Natural killer cell (primary cell): ENCODE results near the gene SF3A1. TPM values are rescaled to one million over a fixed set of nuclear protein-coding genes. Genes with fewer than 3 reads are reported as not detected.
A peak's percentile ranks its signal among the peaks of the same experiment; 100 is the strongest.

Experiments used
- ATAC-seq, 3 donors: fragments of 150-1000 bp in 2 of 3; fragments of 200-7000 bp in 1 of 3; cut with Tn5 transposase; 1 replicate in 1 of 3; 2 replicates in 2 of 3; pipeline ENCODE4 v1.10.0; 2021; ENCODE audit warnings: mild to moderate bottlenecking in 2 of 3, moderate library complexity in 2 of 3
- DNase-seq, 2 donors: peaks; one replicate each; pipeline versions ENCODE4 v3.0.0 to v3.0.0-alpha.2; 2013 to 2021; ENCODE audit warnings: mixed read lengths in 1 of 2
- H3K27ac ChIP-seq: one replicate; pipeline ENCODE4 v1.5.1; 2013; ENCODE audit warnings: mild to moderate bottlenecking, low read length
- H3K27me3 ChIP-seq: one replicate; pipeline ENCODE4 v1.6.1; 2013; ENCODE audit warnings: low read length; ENCODE audit not compliant: control insufficient read depth, insufficient read depth
- H3K36me3 ChIP-seq: one replicate; pipeline ENCODE4 v1.6.1; 2013; ENCODE audit warnings: low read length; ENCODE audit not compliant: control insufficient read depth, insufficient read depth
- H3K4me1 ChIP-seq: one replicate; pipeline ENCODE4 v1.6.1; 2013; ENCODE audit warnings: low read length; ENCODE audit not compliant: control insufficient read depth, insufficient read depth
- H3K4me3 ChIP-seq: one replicate; pipeline ENCODE4 v1.5.1; 2013; ENCODE audit warnings: low read length
- H3K9me3 ChIP-seq: one replicate; pipeline ENCODE4 v1.6.1; 2013; ENCODE audit warnings: low read length; ENCODE audit not compliant: control insufficient read depth, insufficient read depth
- H3K27ac Mint-ChIP-seq, 2 donors: one replicate each; pipeline ENCODE4 v1.8.0; 2022; ENCODE audit warnings: mild to moderate bottlenecking in 2 of 2, mixed read lengths in 2 of 2, moderate library complexity in 1 of 2
- H3K27me3 Mint-ChIP-seq, 2 donors: one replicate each; pipeline ENCODE4 v1.8.0; 2022; ENCODE audit warnings: low read depth in 2 of 2, mixed read lengths in 2 of 2
- H3K36me3 Mint-ChIP-seq: one replicate; pipeline ENCODE4 v1.8.0; 2022; ENCODE audit warnings: mixed read lengths
- H3K4me1 Mint-ChIP-seq, 2 donors: one replicate each; pipeline ENCODE4 v1.8.0; 2022; ENCODE audit warnings: mixed read lengths in 2 of 2
- H3K4me3 Mint-ChIP-seq: one replicate; pipeline ENCODE4 v1.8.0; 2022; ENCODE audit warnings: mild to moderate bottlenecking, moderate library complexity, mixed read lengths
- H3K9me3 Mint-ChIP-seq, 2 donors: one replicate each; pipeline ENCODE4 v1.8.0; 2022; ENCODE audit warnings: mixed read lengths in 2 of 2
- CTCF ChIP-seq: fragments of 200-600 bp; IDR thresholded peaks from one replicate; pipeline ENCODE4 v1.8.0; 2022; ENCODE audit warnings: antibody characterized with exemption
- WGBS: methylation state at CpG from one replicate; pipeline ENCODE4 v1.1.7; 2013; ENCODE audit warnings: missing lambda C conversion rate; ENCODE audit not compliant: insufficient coverage; 5-methylcytosine and 5-hydroxymethylcytosine counted together
- intact Hi-C: fragments of 100-400 bp; cut with micrococcal nuclease; formaldehyde crosslinking; loops from one replicate; pipeline ENCODE4 v1.14.2; 2022
- total RNA-seq, 4 donors: library from RNA; stranded (reverse); fragments of 120-200 nt in 1 of 4; gene quantifications; one replicate each; pipeline versions ENCODE4 v1.2.3 to v1.2.4, GENCODE V29; 2013 to 2022

The SF3A1 gene
- total RNA-seq, 3 donors from 2014 or later (not counting 1 experiment from before 2014, with no cell fraction given), result 309 to 340 (median 319) TPM

- H3K4me3 Mint-ChIP-seq, result peak overlapping the region; percentile 88
- 44% methylated on average over 3 of the region's 8 CpGs for WGBS
- H3K36me3 Mint-ChIP-seq, result no peaks in the 10 kb centered on the region
- DNase-seq (peak; percentile 28 to 67), ATAC-seq (peak in 1 of 3 donors; percentile 37)
- H3K27me3 Mint-ChIP-seq, result no peaks in the 10 kb centered on the region
- no peaks in the 10 kb centered on the region for H3K9me3 Mint-ChIP-seq
- peak overlapping the region; percentile 82 to 84 for H3K27ac Mint-ChIP-seq
- peaks cover 56 to 74% of the 10 kb centered on the region in 2 donors for H3K4me1 Mint-ChIP-seq
- Histone ChIP-seq H3K4me1 (peaks cover 66% of the 10 kb centered on the region), H3K27ac (peak overlapping the region; percentile 10), H3K9me3 (no peaks in the 10 kb centered on the region), H3K27me3 (no peaks in the 10 kb centered on the region), H3K36me3 (peaks cover 18% of the 10 kb centered on the region), H3K4me3 (no peak overlapping the region)
- no peak for TF ChIP-seq CTCF
- intact Hi-C loops, result no loop called here
Measured at GRCh38 chr22:30324014-30324730, 32.5 kb downstream of the SF3A1 start.

- TF ChIP-seq CTCF, result no peak
- no peaks in the 10 kb centered on the region for H3K9me3 Mint-ChIP-seq
- H3K4me3 Mint-ChIP-seq, result no peak overlapping the region
- no peaks in the 10 kb centered on the region for H3K27me3 ChIP-seq
- H3K27me3 Mint-ChIP-seq, result no peaks in the 10 kb centered on the region
- H3K9me3 ChIP-seq, result no peaks in the 10 kb centered on the region
- no peak overlapping the region for H3K4me3 ChIP-seq
- DNase-seq (no peak), ATAC-seq (no peak)
- H3K4me1 ChIP-seq, result peaks cover 76% of the 10 kb centered on the region
- no peaks in the 10 kb centered on the region for H3K36me3 Mint-ChIP-seq
- no peak overlapping the region for H3K27ac Mint-ChIP-seq
- H3K27ac ChIP-seq, result no peak overlapping the region
- H3K36me3 ChIP-seq, result peaks cover 18% of the 10 kb centered on the region
- intact Hi-C loops, result no loop called here
- 97% methylated on average over 3 of the region's 3 CpGs for WGBS
- peaks cover 66 to 83% of the 10 kb centered on the region in 2 donors for H3K4me1 Mint-ChIP-seq
Measured at GRCh38 chr22:30323246-30323645, 33.4 kb downstream of the SF3A1 start.

GRCh38 chr22:30321461-30321860, 35.2 kb downstream of the SF3A1 start:
- H3K27ac ChIP-seq, result no peak overlapping the region
- H3K27ac Mint-ChIP-seq, result peak overlapping the region; percentile 49 to 60
- 92% methylated on average over 2 of the region's 2 CpGs for WGBS

More at GRCh38 chr22:30321461-30321860, 35.2 kb downstream of the SF3A1 start:
- intact Hi-C loops, result loop anchor here (2.0 kb wide), 1 partner anchor 15 kb away; no protein-coding TSS in a partner anchor
- no peaks in the 10 kb centered on the region for H3K27me3 Mint-ChIP-seq
- H3K36me3 Mint-ChIP-seq, result no peaks in the 10 kb centered on the region
- Histone ChIP-seq H3K4me1 (peaks cover 80% of the 10 kb centered on the region), H3K4me3 (no peak overlapping the region), H3K9me3 (no peaks in the 10 kb centered on the region), H3K27me3 (no peaks in the 10 kb centered on the region), H3K36me3 (peaks cover 18% of the 10 kb centered on the region)
- TF ChIP-seq CTCF, result no peak
- H3K4me1 Mint-ChIP-seq, result peaks cover 67 to 91% of the 10 kb centered on the region in 2 donors
- no peak for DNase-seq
- H3K4me3 Mint-ChIP-seq, result no peak overlapping the region
- no peaks in the 10 kb centered on the region for H3K9me3 Mint-ChIP-seq
- no peak for ATAC-seq
